C4-2B (cell line): ENCODE data around the gene MST1.

ENCODE experiments used
- H3K27ac ChIP-seq: fragments of 450-650 bp; 2 replicates; pipeline ENCODE4 v1.5.1; 2017
- ZFX ChIP-seq: fragments of 450-650 bp; IDR thresholded peaks from 2 replicates; pipeline ENCODE4 v1.6.1; 2017
- TF ChIP-seq, protein P1 (sequence below): fragments of 450-650 bp; conservative IDR thresholded peaks from 2 replicates; pipeline ENCODE4 v1.5.1; 2017; ENCODE audit warnings: mild to moderate bottlenecking

Gene MST1

DNA sequence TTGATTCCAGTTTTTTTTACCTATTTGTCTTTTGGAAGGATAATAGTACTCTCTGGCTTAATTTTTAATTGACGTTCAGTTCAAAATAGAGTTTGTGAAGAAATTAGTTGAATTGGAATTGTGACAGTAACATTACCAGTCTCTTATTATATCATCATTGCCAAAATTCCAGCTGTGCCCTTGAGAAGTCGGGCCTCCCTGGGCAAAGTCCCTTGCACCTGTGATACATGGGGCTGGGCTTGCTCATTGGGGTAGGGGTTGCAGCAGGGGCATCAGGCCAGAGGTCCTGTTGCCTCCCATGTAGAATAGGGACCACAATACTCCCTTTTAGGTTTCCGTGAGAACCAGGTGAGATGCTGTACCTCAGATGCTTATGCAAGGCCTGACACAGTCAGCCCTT is 43.0 kb downstream of the MST1 start:
- no peak overlapping the region for H3K27ac ChIP-seq
- no peak for TF ChIP-seq ZFX
- TF ChIP-seq, protein P1, sequence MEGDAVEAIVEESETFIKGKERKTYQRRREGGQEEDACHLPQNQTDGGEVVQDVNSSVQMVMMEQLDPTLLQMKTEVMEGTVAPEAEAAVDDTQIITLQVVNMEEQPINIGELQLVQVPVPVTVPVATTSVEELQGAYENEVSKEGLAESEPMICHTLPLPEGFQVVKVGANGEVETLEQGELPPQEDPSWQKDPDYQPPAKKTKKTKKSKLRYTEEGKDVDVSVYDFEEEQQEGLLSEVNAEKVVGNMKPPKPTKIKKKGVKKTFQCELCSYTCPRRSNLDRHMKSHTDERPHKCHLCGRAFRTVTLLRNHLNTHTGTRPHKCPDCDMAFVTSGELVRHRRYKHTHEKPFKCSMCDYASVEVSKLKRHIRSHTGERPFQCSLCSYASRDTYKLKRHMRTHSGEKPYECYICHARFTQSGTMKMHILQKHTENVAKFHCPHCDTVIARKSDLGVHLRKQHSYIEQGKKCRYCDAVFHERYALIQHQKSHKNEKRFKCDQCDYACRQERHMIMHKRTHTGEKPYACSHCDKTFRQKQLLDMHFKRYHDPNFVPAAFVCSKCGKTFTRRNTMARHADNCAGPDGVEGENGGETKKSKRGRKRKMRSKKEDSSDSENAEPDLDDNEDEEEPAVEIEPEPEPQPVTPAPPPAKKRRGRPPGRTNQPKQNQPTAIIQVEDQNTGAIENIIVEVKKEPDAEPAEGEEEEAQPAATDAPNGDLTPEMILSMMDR = no peak

DNA sequence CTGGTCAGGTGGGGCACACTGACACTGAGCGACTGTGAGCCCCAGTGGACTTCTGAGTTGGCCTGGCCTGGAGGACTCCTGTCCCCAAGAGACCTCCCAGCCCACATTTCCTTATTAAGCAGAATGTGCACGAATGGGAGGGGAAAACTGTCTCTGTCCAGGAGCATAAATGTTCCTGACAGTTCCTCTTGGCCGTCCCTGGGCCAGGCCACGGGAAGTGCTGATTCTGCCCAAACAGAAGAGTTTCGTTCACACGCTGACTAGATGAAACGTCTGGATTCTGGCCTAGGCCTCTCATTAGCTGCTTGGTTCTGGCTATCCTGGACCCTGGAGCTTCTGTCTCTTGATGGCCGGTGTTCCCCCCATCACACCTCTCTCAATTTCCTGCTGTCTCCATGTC is 44.6 kb downstream of the MST1 start:
- H3K27ac ChIP-seq = no peak overlapping the region
- TF ChIP-seq ZFX = no peak
- TF ChIP-seq, protein P1 = no peak

DNA sequence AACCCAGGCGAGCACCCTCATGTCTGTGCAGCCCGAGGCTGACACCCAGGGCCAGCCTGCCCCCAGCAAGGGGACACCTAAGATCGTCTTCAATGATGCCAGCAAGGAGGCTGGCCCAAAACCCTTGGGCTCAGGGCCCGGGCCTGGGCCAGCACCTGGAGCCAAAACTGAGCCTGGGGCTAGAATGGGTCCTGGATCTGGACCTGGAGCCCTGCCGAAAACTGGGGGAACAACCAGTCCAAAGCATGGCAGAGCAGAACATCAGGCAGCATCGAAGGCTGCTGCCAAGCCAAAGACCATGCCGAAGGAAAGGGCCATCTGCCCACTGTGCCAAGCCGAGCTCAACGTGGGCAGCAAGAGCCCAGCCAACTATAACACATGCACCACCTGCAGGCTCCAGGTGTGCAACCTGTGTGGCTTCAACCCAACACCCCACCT is 46.5 kb downstream of the MST1 start:
- TF ChIP-seq, protein P1 = no peak
- TF ChIP-seq ZFX = no peak
- H3K27ac ChIP-seq = no peak overlapping the region

DNA sequence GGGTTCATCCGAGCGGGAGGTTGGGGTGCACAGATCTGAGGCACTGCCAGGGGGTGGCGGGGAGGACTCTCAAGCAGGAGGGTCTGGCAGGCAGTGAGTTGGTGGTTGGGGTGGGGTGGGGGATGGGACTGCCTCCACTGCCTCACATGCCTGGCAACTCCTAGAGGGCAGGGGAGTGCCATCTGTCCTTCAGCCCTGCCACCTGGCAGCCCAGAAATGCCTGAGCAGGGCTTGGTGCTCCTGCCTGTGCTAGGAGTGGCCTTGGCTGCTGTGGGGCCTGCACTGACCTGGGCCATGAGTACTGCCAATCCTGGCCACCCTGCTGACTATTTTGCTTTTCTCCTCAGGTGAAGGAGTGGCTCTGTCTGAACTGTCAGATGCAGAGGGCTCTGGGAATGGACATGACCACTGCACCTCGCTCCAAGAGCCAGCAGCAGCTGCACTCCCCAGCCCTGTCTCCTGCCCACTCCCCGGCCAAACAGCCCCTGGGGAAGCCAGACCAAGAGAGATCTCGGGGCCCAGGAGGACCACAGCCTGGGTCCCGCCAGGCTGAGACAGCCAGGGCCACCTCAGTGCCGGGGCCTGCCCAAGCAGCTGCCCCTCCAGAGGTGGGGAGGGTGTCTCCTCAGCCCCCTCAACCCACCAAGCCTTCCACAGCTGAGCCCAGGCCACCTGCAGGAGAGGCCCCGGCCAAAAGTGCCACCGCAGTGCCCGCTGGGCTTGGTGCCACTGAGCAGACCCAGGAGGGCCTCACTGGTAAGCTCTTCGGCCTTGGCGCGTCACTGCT is 47.2 kb downstream of the MST1 start:
- TF ChIP-seq, protein P1 = no peak
- no peak for TF ChIP-seq ZFX
- no peak overlapping the region for H3K27ac ChIP-seq

DNA sequence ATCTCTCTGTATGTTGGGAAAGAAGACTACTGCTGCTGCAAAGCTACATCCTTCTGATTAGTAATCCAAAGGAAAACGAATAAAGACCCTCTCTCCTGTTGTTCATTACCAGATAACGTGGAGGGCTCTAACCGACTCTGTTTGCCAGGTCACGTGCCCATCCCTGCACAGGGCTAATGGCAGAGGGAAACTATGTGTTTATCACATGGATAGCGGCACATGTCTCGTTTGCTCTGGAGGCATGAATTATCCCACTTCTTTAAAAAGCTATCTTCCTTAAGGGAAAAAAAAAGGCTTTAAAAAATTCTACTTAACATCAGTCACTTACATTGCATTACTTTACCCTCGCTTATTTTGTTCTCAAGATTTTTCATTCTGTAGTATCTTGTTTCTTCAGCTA is 48.0 kb downstream of the MST1 start:
- no peak overlapping the region for H3K27ac ChIP-seq
- TF ChIP-seq, protein P1 = no peak
- no peak for TF ChIP-seq ZFX

DNA sequence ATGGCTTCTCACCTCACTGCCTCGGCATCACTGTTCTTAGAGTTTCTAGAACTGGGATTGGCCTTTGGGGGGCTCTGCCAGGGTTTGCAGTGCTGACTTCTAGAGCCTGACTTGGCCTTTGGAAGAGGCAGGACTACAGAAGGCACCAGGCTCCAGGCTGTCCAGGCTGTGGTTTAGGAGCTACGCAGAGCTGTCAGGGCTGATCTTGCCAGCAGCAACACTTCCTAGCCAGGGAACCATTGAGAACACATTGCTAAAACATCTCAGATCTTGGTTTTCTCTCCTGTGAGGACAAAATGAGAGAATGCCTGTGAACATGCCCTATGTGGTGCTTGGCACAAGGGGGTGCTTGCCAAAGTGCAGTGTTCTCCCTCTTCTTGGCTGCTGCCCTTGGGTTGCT is 49.7 kb downstream of the MST1 start:
- H3K27ac ChIP-seq = no peak overlapping the region
- TF ChIP-seq ZFX = no peak
- TF ChIP-seq, protein P1 = no peak

DNA sequence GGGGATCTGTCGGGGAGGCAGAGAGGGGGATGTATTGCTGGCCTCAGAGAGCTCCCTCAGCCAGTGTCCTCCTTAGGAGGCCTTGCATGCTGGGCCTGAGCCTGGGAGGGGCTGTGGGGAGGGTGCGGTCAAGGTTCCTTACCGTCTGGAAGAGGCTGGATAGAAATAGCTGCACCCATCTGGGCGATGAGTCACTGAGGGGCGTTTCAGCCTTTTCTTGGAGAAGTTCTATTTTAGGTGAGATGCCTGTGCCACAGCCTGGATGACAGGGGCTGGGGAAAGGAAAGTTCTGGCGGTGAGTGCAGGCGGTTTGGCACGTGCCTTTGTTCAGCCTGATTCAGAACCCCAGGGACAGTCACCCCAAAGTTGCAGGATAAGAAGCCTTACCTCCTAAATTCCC is 50.8 kb downstream of the MST1 start:
- H3K27ac ChIP-seq = no peak overlapping the region

More for the DNA sequence above, 50.8 kb downstream of the MST1 start:
- no peak for TF ChIP-seq ZFX
- TF ChIP-seq, protein P1 = no peak
